Suprapubic skin (tissue), 4 donors: ENCODE measurements around the gene LIN28B. TPM values are rescaled to one million over a fixed set of nuclear protein-coding genes. Genes with fewer than 3 reads are reported as not detected.

ENCODE experiments used
- DNase-seq, 2 donors: peaks; one replicate each; pipeline ENCODE4 v3.0.0-alpha.2; 2019; ENCODE audit warnings: low spot score in 2 of 2
- H3K27ac ChIP-seq: fragments of 200-600 bp; sonication (generic); one replicate; pipeline ENCODE4 v1.5.1; 2019
- H3K27me3 ChIP-seq: fragments of 200-600 bp; sonication (generic); one replicate; pipeline ENCODE4 v1.5.1; 2019
- H3K36me3 ChIP-seq: fragments of 200-600 bp; sonication (generic); one replicate; pipeline ENCODE4 v1.5.1; 2019
- H3K4me1 ChIP-seq: fragments of 200-600 bp; sonication (generic); one replicate; pipeline ENCODE4 v1.5.1; 2019
- H3K4me3 ChIP-seq: fragments of 200-600 bp; sonication (generic); one replicate; pipeline ENCODE4 v1.5.1; 2019; ENCODE audit warnings: mild to moderate bottlenecking
- H3K9me3 ChIP-seq: fragments of 200-600 bp; sonication (generic); one replicate; pipeline ENCODE4 v1.5.1; 2019
- EP300 ChIP-seq: sonication (generic); formaldehyde crosslinking; IDR thresholded peaks from one replicate; pipeline ENCODE4 v1.6.1; 2017; ENCODE audit warnings: antibody characterized with exemption
- POLR2A ChIP-seq, 2 donors: fragments of 450-650 bp; IDR thresholded peaks; one replicate each; pipeline ENCODE4 v1.6.1; 2017; ENCODE audit warnings: antibody characterized with exemption in 2 of 2, mild to moderate bottlenecking in 2 of 2, moderate library complexity in 2 of 2
- POLR2AphosphoS5 ChIP-seq, 3 donors: sonication (generic); formaldehyde crosslinking; IDR thresholded peaks; one replicate each; pipeline ENCODE4 v1.6.1; 2017; ENCODE audit warnings: antibody characterized with exemption in 3 of 3
- WGBS: methylation state at CpG from one replicate; pipeline ENCODE4 v1.1.5; 2018; 5-methylcytosine and 5-hydroxymethylcytosine counted together
- total RNA-seq, 4 donors: library from RNA; depleted of rRNA; stranded (reverse); fragments of >200 nt; gene quantifications; one replicate each; pipeline ENCODE4 v1.1.0, GENCODE V29; 2016
- TF ChIP-seq, protein P1 (sequence below), 2 donors: fragments of 200-600 bp in 1 of 2; fragments of 450-650 bp in 1 of 2; sonication (generic) in 1 of 2; IDR thresholded peaks; one replicate each; pipeline ENCODE4 v1.5.1; 2016 to 2019; ENCODE audit warnings: antibody characterized with exemption in 2 of 2, mild to moderate bottlenecking in 1 of 2, moderate library complexity in 1 of 2

LIN28B gene
- total RNA-seq, 4 donors from 2014 or later: not detected

DNA sequence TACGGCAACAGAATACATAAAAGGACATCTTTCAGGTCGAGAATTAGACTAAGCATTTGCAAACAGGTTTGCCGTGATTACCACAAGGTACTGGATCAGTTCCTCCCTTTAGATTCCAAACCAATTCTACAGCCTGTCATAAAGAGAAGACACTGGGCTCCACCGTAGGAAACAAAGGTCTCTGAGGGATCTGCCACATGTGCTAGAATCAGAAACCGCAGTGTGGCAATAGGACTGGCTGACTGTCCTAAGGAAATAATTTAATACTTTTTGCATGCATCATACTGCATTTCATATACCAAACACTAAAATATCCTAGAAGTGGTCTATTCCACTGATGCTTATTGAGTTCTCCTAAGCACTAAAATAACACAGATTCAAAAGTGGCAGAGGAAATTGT is 163.7 kb downstream of the LIN28B start:
- H3K36me3 ChIP-seq: no peaks in the 10 kb centered on the region
- no peaks in the 10 kb centered on the region for H3K4me1 ChIP-seq
- 80% methylated on average over 5 of the region's 5 CpGs for WGBS
- H3K27ac ChIP-seq: no peak overlapping the region
- no peak for DNase-seq
- H3K9me3 ChIP-seq: no peaks in the 10 kb centered on the region
- no peaks in the 10 kb centered on the region for H3K27me3 ChIP-seq
- TF ChIP-seq POLR2A (IDR thresholded peaks at IDR 0.05) (no peak), POLR2AphosphoS5 (IDR thresholded peaks at IDR 0.05) (no peak), EP300 (no peak)
- TF ChIP-seq, protein P1, sequence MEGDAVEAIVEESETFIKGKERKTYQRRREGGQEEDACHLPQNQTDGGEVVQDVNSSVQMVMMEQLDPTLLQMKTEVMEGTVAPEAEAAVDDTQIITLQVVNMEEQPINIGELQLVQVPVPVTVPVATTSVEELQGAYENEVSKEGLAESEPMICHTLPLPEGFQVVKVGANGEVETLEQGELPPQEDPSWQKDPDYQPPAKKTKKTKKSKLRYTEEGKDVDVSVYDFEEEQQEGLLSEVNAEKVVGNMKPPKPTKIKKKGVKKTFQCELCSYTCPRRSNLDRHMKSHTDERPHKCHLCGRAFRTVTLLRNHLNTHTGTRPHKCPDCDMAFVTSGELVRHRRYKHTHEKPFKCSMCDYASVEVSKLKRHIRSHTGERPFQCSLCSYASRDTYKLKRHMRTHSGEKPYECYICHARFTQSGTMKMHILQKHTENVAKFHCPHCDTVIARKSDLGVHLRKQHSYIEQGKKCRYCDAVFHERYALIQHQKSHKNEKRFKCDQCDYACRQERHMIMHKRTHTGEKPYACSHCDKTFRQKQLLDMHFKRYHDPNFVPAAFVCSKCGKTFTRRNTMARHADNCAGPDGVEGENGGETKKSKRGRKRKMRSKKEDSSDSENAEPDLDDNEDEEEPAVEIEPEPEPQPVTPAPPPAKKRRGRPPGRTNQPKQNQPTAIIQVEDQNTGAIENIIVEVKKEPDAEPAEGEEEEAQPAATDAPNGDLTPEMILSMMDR (IDR thresholded peaks at IDR 0.05): no peak
- H3K4me3 ChIP-seq: no peak overlapping the region

DNA sequence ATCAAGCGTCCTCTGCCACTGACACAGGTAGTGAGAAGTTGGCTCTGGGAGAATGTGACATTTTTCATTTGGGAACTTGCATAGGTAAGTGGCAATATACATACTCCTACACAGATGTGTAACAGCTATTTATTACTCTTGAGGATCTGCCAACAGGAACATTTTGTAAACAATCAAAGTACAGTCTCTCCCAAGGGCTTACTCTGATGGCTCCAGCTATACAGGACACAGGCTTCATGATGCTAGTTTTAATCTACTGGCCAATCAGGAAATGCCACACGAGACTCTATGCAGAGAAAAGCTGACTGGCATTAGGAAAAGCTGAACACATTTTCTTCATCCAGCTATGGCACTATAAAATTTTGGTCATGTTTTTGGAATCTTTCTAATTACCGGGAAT is 165.1 kb downstream of the LIN28B start:
- H3K4me3 ChIP-seq: no peak overlapping the region
- no peak for DNase-seq
- no peaks in the 10 kb centered on the region for H3K9me3 ChIP-seq
- H3K36me3 ChIP-seq: no peaks in the 10 kb centered on the region
- TF ChIP-seq EP300: no peak
- TF ChIP-seq, protein P1 (IDR thresholded peaks at IDR 0.05): no peak
- no peaks in the 10 kb centered on the region for H3K27me3 ChIP-seq
- no peaks in the 10 kb centered on the region for H3K4me1 ChIP-seq
- 74% methylated on average over 3 of the region's 3 CpGs for WGBS
- no peak overlapping the region for H3K27ac ChIP-seq

DNA sequence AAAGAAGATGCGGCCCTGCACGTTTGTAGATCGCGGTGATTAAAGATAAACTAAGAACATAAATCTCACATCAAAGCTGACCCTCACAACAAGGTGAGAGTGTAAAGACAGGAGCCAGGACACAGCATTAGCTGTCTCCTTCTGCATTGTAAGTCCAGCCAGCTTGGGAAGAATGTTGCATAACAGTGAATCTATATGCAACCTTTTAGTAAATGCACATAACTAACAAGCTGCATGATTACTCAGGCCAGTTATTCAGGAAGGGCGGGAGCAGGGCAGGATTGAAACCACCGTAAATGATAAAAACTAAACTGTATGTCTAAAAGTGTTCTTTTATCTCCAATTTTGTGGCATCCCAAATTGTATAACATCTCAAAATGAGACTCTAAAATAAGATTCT is 165.8 kb downstream of the LIN28B start:
- 69% methylated on average over 6 of the region's 6 CpGs for WGBS
- Histone ChIP-seq H3K9me3 (no peaks in the 10 kb centered on the region), H3K4me1 (no peaks in the 10 kb centered on the region), H3K27me3 (no peaks in the 10 kb centered on the region), H3K36me3 (no peaks in the 10 kb centered on the region), H3K4me3 (no peak overlapping the region), H3K27ac (no peak overlapping the region)
- DNase-seq: no peak
- TF ChIP-seq EP300: no peak
- no peak for TF ChIP-seq POLR2AphosphoS5 (IDR thresholded peaks at IDR 0.05)
- TF ChIP-seq, protein P1 (IDR thresholded peaks at IDR 0.05): no peak
- TF ChIP-seq POLR2A (IDR thresholded peaks at IDR 0.05): no peak

Other genes with a start within 250 kb of the LIN28B start
- 10 to 100 TPM in 3 of 4 donors, 1 to 10 TPM in 1; 8.8 to 26.0 (median 13.2) TPM for gene HACE1, start 97.2 kb upstream of the LIN28B start, total RNA-seq
- not detected for gene POPDC3, start 222.9 kb downstream of the LIN28B start, total RNA-seq